DND-41 (cell line): ENCODE data around the gene TNIP2.

Source experiments
- CTCF ChIP-seq: IDR thresholded peaks from 2 replicates; pipeline ENCODE4 v1.5.1; 2012; ENCODE audit warnings: borderline replicate concordance, low read length, moderate library complexity, mild to moderate bottlenecking; ENCODE audit not compliant: poor library complexity, severe bottlenecking; ENCODE audit errors: extremely low read depth
- EZH2 ChIP-seq: IDR thresholded peaks from 3 replicates; pipeline ENCODE4 v1.6.1; 2012; ENCODE audit warnings: borderline replicate concordance, low read depth, mild to moderate bottlenecking, moderate library complexity, low read length, inconsistent platforms; ENCODE audit not compliant: severe bottlenecking

DNA sequence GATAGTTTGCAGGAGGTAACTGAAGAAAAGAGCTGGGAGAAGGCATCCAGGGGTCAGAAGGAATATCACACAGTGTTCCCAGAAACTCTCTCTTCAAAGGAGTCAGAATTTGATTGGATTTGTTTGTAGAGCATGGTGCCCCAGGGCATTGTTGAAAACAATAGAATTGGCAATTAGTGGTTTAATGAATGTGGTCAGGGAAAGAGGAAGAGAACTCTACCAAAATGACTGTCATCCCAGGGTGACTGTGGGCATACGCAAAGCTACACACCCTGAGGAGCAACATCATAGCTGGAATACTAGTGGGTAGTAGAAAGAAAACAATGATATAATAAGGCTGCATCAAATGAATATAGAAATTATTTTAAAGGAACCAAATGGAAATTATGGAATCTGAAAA is 21.5 kb downstream of the TNIP2 start:
- TF ChIP-seq CTCF, result no peak
- no peak for TF ChIP-seq EZH2
